Ovary (tissue), 3 donors: ENCODE results near the gene SMC1B.

Experiments
- CTCF ChIP-seq, 3 donors: fragments of 450-650 bp in 2 of 3; fragments of 200-600 bp in 1 of 3; IDR thresholded peaks; one replicate each; pipeline versions ENCODE4 v1.5.1 to v1.8.0; 2016 to 2022; ENCODE audit warnings: antibody characterized with exemption in 3 of 3, mild to moderate bottlenecking in 1 of 3
- EP300 ChIP-seq: sonication (generic); formaldehyde crosslinking; IDR thresholded peaks from one replicate; pipeline ENCODE4 v1.6.1; 2017; ENCODE audit warnings: antibody characterized with exemption
- POLR2A ChIP-seq: fragments of 450-650 bp; IDR thresholded peaks from one replicate; pipeline ENCODE4 v1.6.1; 2017; ENCODE audit warnings: antibody characterized with exemption, mild to moderate bottlenecking, moderate library complexity
- donor health status: DM: no; HTN: no; CAD: no.

GRCh38 chr22:45448431-45448830 lies 35.0 kb upstream of the SMC1B start:
- no peak for TF ChIP-seq EP300
- no peak for TF ChIP-seq CTCF (IDR thresholded peaks at IDR 0.05)
- TF ChIP-seq POLR2A: no peak
